Smooth muscle cell (in vitro differentiated cells): ENCODE measurements around the gene NAV2. TPM values are rescaled to one million over a fixed set of nuclear protein-coding genes. Genes with fewer than 3 reads are reported as not detected.

Experiments
- DNase-seq: peaks from one replicate; lab custom pipeline; 2025; ENCODE audit not compliant: unreplicated experiment; lab: John Stamatoyannopoulos, UW
- H2AFZ ChIP-seq: fragments of 200-600 bp; sonication (generic); 2 replicates; pipeline ENCODE4 v1.6.0; 2016; ENCODE audit warnings: antibody characterized with exemption, low read depth, mild to moderate bottlenecking
- H3F3A ChIP-seq: fragments of 200-600 bp; sonication (generic); 2 replicates; pipeline ENCODE4 v1.6.0; 2017; ENCODE audit warnings: antibody characterized with exemption, low read depth
- H3K27ac ChIP-seq: fragments of 200-600 bp; sonication (generic); 2 replicates; pipeline ENCODE4 v1.5.1; 2016; ENCODE audit warnings: low read depth, mild to moderate bottlenecking
- H3K27me3 ChIP-seq: fragments of 200-600 bp; sonication (generic); 2 replicates; pipeline ENCODE4 v1.6.1; 2016; ENCODE audit warnings: low read depth, mild to moderate bottlenecking
- H3K36me3 ChIP-seq: fragments of 200-600 bp; sonication (generic); 2 replicates; pipeline ENCODE4 v1.5.1; 2016; ENCODE audit warnings: low read depth
- H3K4me1 ChIP-seq: fragments of 200-600 bp; sonication (generic); 2 replicates; pipeline ENCODE4 v1.5.1; 2016; ENCODE audit warnings: low read depth
- H3K4me2 ChIP-seq: fragments of 200-600 bp; sonication (generic); 2 replicates; pipeline ENCODE4 v1.6.0; 2016; ENCODE audit warnings: mild to moderate bottlenecking
- H3K4me3 ChIP-seq: fragments of 200-600 bp; sonication (generic); 2 replicates; pipeline ENCODE4 v1.5.1; 2016; ENCODE audit warnings: mild to moderate bottlenecking
- H3K79me2 ChIP-seq: fragments of 200-600 bp; sonication (generic); 2 replicates; pipeline ENCODE4 v1.6.0; 2016; ENCODE audit warnings: low read depth, mild to moderate bottlenecking
- H3K9ac ChIP-seq: fragments of 200-600 bp; sonication (generic); 2 replicates; pipeline ENCODE4 v1.6.0; 2016; ENCODE audit warnings: low read depth
- H3K9me3 ChIP-seq: fragments of 200-600 bp; sonication (generic); replicated peaks from 2 replicates; pipeline ENCODE4 v1.5.1; 2016; ENCODE audit warnings: low read depth
- H4K20me1 ChIP-seq: fragments of 200-600 bp; sonication (generic); 2 replicates; pipeline ENCODE4 v1.6.0; 2016; ENCODE audit warnings: low read depth
- WGBS: methylation state at CpG from one replicate; pipeline ENCODE4 v1.1.7; 2016; ENCODE audit warnings: low lambda C conversion rate; 5-methylcytosine and 5-hydroxymethylcytosine counted together
- polyA plus RNA-seq: library from polyadenylated mRNA; unstranded; fragments of >200 nt; fragmentation: Nextera tagmentation; extraction: Ambion mirVana; gene quantifications from 2 replicates; pipeline ENCODE4 v1.2.1, GENCODE V29; 2016
- total RNA-seq: library from RNA; depleted of rRNA; stranded (reverse); fragments of >200 nt; gene quantifications from 2 replicates; pipeline ENCODE4 v1.2.3, GENCODE V29; 2014
- TF ChIP-seq, protein P1 (sequence below): fragments of 200-600 bp; sonication (generic); IDR thresholded peaks from 2 replicates; pipeline ENCODE4 v1.5.1; 2017; ENCODE audit warnings: borderline replicate concordance, mild to moderate bottlenecking, antibody characterized with exemption; ENCODE audit not compliant: insufficient read depth, poor library complexity, severe bottlenecking

NAV2 gene
- total and polyA plus RNA-seq, 2 experiments from 2014 or later = 14.1 to 67.5 TPM

GRCh38 chr11:20013346-20014066 is 300.9 kb downstream of the NAV2 start:
- no peak overlapping the region for H3K4me2 ChIP-seq
- H3K9ac ChIP-seq = no peak overlapping the region
- peaks cover 12% of the 10 kb centered on the region for H3F3A ChIP-seq
- no peaks in the 10 kb centered on the region for H3K9me3 ChIP-seq
- WGBS = 72% methylated on average over 7 of the region's 7 CpGs
- no peak overlapping the region for H3K4me3 ChIP-seq
- H2AFZ ChIP-seq = no peak overlapping the region
- DNase-seq = no peak
- no peaks in the 10 kb centered on the region for H3K27me3 ChIP-seq
- no peaks in the 10 kb centered on the region for H3K36me3 ChIP-seq
- H3K27ac ChIP-seq = no peak overlapping the region
- H3K4me1 ChIP-seq = peaks cover 17% of the 10 kb centered on the region
- H3K79me2 ChIP-seq = no peaks in the 10 kb centered on the region
- no peaks in the 10 kb centered on the region for H4K20me1 ChIP-seq
- TF ChIP-seq, protein P1, sequence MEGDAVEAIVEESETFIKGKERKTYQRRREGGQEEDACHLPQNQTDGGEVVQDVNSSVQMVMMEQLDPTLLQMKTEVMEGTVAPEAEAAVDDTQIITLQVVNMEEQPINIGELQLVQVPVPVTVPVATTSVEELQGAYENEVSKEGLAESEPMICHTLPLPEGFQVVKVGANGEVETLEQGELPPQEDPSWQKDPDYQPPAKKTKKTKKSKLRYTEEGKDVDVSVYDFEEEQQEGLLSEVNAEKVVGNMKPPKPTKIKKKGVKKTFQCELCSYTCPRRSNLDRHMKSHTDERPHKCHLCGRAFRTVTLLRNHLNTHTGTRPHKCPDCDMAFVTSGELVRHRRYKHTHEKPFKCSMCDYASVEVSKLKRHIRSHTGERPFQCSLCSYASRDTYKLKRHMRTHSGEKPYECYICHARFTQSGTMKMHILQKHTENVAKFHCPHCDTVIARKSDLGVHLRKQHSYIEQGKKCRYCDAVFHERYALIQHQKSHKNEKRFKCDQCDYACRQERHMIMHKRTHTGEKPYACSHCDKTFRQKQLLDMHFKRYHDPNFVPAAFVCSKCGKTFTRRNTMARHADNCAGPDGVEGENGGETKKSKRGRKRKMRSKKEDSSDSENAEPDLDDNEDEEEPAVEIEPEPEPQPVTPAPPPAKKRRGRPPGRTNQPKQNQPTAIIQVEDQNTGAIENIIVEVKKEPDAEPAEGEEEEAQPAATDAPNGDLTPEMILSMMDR = no peak

DNA sequence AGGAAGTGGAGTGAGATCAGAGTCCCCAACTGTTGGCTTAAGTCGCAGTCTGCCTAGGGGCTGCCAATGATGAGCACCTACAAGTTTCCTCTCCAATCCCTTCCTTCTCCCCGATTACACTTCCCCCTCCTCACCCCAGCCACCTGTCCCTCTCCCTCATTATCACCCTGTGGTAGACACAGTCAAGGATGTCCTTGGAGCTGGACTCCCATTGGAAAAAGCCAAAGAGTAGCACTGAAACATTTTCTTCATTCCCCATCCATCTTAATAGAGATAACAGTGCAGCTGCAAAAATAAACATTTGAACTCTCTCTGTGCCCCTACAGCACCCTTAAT is 301.4 kb downstream of the NAV2 start:
- Histone ChIP-seq H3K27me3 (no peaks in the 10 kb centered on the region), H3K36me3 (no peaks in the 10 kb centered on the region), H3K4me2 (no peak overlapping the region), H3K9ac (no peak overlapping the region), H4K20me1 (no peaks in the 10 kb centered on the region), H3K4me3 (no peak overlapping the region), H3K27ac (no peak overlapping the region), H3K79me2 (no peaks in the 10 kb centered on the region), H3F3A (peaks cover 12% of the 10 kb centered on the region), H2AFZ (no peak overlapping the region), H3K4me1 (peaks cover 17% of the 10 kb centered on the region), H3K9me3 (no peaks in the 10 kb centered on the region)
- no peak for DNase-seq
- TF ChIP-seq, protein P1 = no peak
- WGBS = 44% methylated on average over 2 of the region's 2 CpGs

GRCh38 chr11:20015101-20015500 is 302.5 kb downstream of the NAV2 start:
- no peaks in the 10 kb centered on the region for H3K79me2 ChIP-seq

More at GRCh38 chr11:20015101-20015500, 302.5 kb downstream of the NAV2 start:
- TF ChIP-seq, protein P1 = no peak
- no peaks in the 10 kb centered on the region for H4K20me1 ChIP-seq
- H3K27ac ChIP-seq = no peak overlapping the region
- H3K9ac ChIP-seq = no peak overlapping the region
- peaks cover 12% of the 10 kb centered on the region for H3F3A ChIP-seq
- H3K4me3 ChIP-seq = no peak overlapping the region
- H2AFZ ChIP-seq = no peak overlapping the region
- DNase-seq = no peak
- no peaks in the 10 kb centered on the region for H3K27me3 ChIP-seq
- peak overlapping the region; percentile 18 for H3K4me2 ChIP-seq
- H3K4me1 ChIP-seq = peaks cover 17% of the 10 kb centered on the region
- no peaks in the 10 kb centered on the region for H3K36me3 ChIP-seq
- H3K9me3 ChIP-seq = no peaks in the 10 kb centered on the region
- WGBS = 40% methylated on average over 3 of the region's 3 CpGs
